GM10248 (cell line): Measurements from ENCODE around the gene GART.

Experiments used
- CTCF ChIA-PET: fragments of 300-600 bp; sonication (Branson Sonifier 250); formaldehyde crosslinking; extraction: SDS; loops from one replicate; lab custom pipeline; 2021; ENCODE audit warnings: antibody characterized with exemption; lab: Yijun Ruan, JAX
- POLR2A ChIA-PET: fragments of 350-650 bp; sonication (Branson Sonifier 250); formaldehyde crosslinking; extraction: SDS; loops from one replicate; lab custom pipeline; 2020; ENCODE audit warnings: antibody characterized with exemption; lab: Yijun Ruan, JAX
- DNase-seq: peaks from one replicate; pipeline ENCODE4 v3.0.0; 2012; ENCODE audit errors: extremely low spot score
- TF ChIP-seq, protein P1 (sequence below): IDR thresholded peaks from 2 replicates; pipeline ENCODE4 v1.5.1; 2012; ENCODE audit warnings: mild to moderate bottlenecking, low read depth; ENCODE audit errors: extremely low read depth, missing control alignments, control extremely low read depth

The GART gene

DNA sequence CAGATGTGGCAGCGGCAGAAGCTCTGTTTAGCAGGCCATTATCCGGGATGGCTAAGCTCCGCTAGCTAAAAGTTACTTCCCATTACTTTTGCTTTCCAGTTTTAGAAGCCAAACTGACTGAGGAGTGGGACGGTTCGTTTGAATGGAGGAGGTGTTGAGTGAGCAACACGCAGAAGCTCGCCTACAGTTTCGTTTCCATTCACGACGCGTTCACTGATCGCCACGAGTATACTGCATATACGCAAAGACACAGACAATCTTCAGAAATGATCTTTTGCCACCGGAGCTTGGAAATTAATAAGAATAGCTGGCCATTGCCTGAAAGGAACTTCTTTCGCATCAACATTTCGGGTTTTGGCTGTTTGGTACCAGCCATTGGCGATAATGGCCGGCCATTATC, 15.5 kb upstream of the GART start:
- TF ChIP-seq, protein P1, sequence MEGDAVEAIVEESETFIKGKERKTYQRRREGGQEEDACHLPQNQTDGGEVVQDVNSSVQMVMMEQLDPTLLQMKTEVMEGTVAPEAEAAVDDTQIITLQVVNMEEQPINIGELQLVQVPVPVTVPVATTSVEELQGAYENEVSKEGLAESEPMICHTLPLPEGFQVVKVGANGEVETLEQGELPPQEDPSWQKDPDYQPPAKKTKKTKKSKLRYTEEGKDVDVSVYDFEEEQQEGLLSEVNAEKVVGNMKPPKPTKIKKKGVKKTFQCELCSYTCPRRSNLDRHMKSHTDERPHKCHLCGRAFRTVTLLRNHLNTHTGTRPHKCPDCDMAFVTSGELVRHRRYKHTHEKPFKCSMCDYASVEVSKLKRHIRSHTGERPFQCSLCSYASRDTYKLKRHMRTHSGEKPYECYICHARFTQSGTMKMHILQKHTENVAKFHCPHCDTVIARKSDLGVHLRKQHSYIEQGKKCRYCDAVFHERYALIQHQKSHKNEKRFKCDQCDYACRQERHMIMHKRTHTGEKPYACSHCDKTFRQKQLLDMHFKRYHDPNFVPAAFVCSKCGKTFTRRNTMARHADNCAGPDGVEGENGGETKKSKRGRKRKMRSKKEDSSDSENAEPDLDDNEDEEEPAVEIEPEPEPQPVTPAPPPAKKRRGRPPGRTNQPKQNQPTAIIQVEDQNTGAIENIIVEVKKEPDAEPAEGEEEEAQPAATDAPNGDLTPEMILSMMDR = no peak
- DNase-seq = no peak
- CTCF ChIA-PET = interaction anchor here (0.9 to 3.6 kb wide), 6 partner anchors 9 to 48 kb away, joined by 3 to 15 read pairs (median 4); partner anchors contain the start of genes DONSON and SON
- POLR2A ChIA-PET = interaction anchor here (0.7 to 1.1 kb wide), 3 partner anchors 10 to 15 kb away, joined by 3 to 4 read pairs (median 4); partner anchors contain the start of gene GART

DNA sequence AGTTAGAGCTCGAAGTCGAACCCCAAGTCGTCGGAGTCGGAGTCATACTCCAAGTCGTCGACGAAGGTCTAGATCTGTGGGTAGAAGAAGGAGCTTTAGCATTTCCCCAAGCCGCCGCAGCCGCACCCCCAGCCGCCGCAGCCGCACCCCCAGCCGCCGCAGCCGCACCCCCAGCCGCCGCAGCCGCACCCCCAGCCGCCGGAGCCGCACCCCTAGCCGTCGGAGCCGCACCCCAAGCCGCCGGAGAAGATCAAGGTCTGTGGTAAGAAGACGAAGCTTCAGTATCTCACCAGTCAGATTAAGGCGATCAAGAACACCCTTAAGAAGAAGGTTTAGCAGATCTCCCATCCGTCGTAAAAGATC, 13.0 kb upstream of the GART start:
- ChIA-PET CTCF (interaction anchor here (1.7 kb wide), 1 partner anchor 10 kb away, joined by 5 read pairs; no protein-coding TSS in a partner anchor), POLR2A (no interaction called here)
- TF ChIP-seq, protein P1 = no peak
- no peak for DNase-seq

DNA sequence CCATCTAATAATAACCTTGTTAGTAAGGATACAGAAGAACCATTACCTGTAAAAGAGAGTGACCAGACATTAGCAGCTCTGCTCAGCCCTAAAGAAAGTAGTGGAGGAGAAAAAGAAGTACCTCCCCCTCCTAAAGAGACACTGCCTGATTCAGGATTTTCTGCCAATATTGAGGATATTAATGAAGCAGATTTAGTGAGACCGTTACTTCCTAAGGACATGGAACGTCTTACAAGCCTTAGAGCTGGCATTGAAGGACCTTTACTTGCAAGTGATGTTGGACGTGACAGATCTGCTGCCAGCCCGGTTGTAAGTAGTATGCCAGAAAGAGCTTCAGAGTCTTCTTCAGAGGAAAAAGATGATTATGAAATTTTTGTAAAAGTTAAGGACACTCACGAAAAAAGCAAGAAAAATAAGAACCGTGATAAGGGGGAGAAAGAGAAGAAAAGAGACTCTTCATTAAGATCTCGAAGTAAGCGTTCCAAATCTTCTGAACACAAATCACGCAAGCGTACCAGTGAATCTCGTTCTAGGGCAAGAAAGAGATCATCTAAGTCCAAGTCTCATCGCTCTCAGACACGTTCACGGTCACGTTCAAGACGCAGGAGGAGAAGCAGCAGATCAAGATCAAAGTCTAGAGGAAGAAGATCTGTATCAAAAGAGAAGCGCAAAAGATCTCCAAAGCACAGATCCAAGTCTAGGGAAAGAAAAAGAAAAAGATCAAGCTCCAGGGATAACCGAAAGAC, 12.5 kb upstream of the GART start:
- ChIA-PET CTCF (interaction anchor here (1.7 kb wide), 1 partner anchor 10 kb away, joined by 5 read pairs; no protein-coding TSS in a partner anchor), POLR2A (no interaction called here)
- no peak for DNase-seq
- TF ChIP-seq, protein P1 = no peak

DNA sequence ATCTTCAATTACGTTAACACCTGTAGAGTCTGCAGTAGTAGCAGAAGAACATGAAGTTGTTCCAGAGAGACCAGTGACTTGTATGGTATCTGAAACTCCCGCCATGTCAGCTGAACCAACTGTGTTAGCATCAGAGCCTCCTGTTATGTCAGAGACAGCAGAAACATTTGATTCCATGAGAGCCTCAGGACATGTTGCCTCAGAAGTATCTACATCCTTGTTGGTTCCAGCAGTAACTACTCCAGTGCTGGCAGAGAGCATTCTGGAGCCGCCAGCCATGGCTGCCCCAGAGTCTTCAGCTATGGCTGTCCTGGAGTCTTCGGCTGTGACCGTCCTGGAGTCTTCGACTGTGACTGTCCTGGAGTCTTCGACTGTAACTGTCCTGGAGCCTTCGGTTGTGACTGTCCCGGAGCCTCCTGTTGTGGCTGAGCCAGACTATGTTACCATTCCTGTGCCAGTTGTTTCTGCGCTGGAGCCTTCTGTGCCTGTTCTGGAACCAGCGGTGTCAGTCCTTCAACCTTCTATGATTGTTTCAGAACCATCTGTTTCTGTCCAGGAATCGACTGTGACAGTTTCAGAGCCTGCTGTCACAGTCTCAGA, 11.2 kb upstream of the GART start:
- CTCF ChIA-PET = interaction anchor here (2.1 kb wide), 1 partner anchor 53 kb away, joined by 7 read pairs; no protein-coding TSS in a partner anchor
- TF ChIP-seq, protein P1 = no peak
- DNase-seq = no peak
- POLR2A ChIA-PET = no interaction called here

DNA sequence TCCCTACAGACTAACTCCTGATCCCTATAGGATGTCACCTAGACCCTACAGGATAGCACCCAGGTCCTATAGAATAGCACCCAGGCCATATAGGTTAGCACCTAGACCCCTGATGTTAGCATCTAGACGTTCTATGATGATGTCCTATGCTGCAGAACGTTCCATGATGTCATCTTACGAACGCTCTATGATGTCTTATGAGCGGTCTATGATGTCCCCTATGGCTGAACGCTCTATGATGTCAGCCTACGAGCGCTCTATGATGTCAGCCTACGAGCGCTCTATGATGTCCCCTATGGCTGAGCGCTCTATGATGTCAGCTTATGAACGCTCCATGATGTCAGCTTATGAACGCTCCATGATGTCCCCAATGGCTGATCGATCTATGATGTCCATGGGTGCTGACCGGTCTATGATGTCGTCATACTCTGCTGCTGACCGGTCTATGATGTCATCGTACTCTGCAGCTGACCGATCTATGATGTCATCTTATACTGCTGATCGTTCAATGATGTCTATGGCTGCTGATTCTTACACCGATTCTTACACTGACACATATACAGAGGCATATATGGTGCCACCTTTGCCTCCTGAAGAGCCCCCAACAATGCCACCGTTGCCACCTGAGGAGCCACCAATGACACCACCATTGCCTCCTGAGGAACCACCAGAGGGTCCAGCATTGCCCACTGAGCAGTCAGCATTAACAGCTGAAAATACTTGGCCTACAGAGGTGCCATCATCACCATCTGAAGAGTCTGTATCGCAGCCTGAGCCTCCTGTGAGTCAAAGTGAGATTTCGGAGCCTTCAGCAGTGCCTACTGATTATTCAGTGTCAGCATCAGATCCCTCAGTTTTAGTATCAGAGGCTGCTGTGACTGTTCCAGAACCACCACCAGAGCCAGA, 10.4 kb upstream of the GART start:
- ChIA-PET CTCF (interaction anchor here (2.1 kb wide), 2 partner anchors 18 to 53 kb away, joined by 5 to 7 read pairs; no protein-coding TSS in a partner anchor), POLR2A (interaction anchor here (1.7 kb wide), 1 partner anchor 9 kb away, joined by 6 read pairs; the partner anchor contains the start of gene SON)
- DNase-seq = no peak
- TF ChIP-seq, protein P1 = no peak
